ENCODE results near the gene PRDM2.

PRDM2 gene

DNA sequence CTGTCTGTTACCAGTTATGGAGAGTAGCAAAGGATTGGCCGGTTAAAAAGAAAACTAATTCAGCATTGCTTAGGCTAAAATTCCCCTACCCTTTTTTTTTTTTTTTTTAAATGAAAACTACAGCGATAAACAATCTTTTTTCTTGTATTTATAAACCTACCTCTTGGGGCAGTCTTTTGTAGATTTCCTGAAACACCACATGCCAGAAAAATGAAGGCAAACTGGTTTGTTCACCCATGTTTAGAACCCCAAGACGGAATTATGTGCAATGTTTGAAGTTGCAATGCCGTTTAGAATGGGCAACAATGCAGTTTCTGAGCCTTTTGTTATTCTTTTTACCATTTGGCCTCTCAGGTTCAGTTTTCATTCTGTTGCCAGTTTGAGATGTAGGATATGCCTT is 59.1 kb downstream of the PRDM2 start:
- TF ChIP-seq, protein P1, sequence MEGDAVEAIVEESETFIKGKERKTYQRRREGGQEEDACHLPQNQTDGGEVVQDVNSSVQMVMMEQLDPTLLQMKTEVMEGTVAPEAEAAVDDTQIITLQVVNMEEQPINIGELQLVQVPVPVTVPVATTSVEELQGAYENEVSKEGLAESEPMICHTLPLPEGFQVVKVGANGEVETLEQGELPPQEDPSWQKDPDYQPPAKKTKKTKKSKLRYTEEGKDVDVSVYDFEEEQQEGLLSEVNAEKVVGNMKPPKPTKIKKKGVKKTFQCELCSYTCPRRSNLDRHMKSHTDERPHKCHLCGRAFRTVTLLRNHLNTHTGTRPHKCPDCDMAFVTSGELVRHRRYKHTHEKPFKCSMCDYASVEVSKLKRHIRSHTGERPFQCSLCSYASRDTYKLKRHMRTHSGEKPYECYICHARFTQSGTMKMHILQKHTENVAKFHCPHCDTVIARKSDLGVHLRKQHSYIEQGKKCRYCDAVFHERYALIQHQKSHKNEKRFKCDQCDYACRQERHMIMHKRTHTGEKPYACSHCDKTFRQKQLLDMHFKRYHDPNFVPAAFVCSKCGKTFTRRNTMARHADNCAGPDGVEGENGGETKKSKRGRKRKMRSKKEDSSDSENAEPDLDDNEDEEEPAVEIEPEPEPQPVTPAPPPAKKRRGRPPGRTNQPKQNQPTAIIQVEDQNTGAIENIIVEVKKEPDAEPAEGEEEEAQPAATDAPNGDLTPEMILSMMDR (IDR thresholded peaks at IDR 0.05; ENCODE audit: low read depth, low read length): no peak
- no peak overlapping the region for H3K4me3 ChIP-seq (ENCODE audit: low read depth, low read length)

- TF ChIP-seq, protein P1 (IDR thresholded peaks at IDR 0.05; ENCODE audit: low read depth, low read length): no peak
- no peak overlapping the region for H3K4me3 ChIP-seq (ENCODE audit: low read depth, low read length)
These were observed 60.4 kb downstream of the PRDM2 start for GRCh38 chr1:13760340-13760739.

- no peak overlapping the region for H3K4me3 ChIP-seq (ENCODE audit: low read depth, low read length)
- TF ChIP-seq, protein P1 (IDR thresholded peaks at IDR 0.05; ENCODE audit: low read depth, low read length): no peak
These were observed 60.9 kb downstream of the PRDM2 start for GRCh38 chr1:13760921-13761320.

GRCh38 chr1:13761883-13762282 is 61.9 kb downstream of the PRDM2 start:
- TF ChIP-seq, protein P1 (IDR thresholded peaks at IDR 0.05; ENCODE audit: low read depth, low read length): no peak
- H3K4me3 ChIP-seq (ENCODE audit: low read depth, low read length): no peak overlapping the region

- TF ChIP-seq, protein P1 (IDR thresholded peaks at IDR 0.05; ENCODE audit: low read depth, low read length): no peak
- no peak overlapping the region for H3K4me3 ChIP-seq (ENCODE audit: low read depth, low read length)
These were observed 62.7 kb downstream of the PRDM2 start for GRCh38 chr1:13762642-13763041.

- H3K4me3 ChIP-seq (ENCODE audit: low read depth, low read length): no peak overlapping the region
- TF ChIP-seq, protein P1 (IDR thresholded peaks at IDR 0.05; ENCODE audit: low read depth, low read length): no peak
These were observed 63.2 kb downstream of the PRDM2 start for GRCh38 chr1:13763222-13763621.

DNA sequence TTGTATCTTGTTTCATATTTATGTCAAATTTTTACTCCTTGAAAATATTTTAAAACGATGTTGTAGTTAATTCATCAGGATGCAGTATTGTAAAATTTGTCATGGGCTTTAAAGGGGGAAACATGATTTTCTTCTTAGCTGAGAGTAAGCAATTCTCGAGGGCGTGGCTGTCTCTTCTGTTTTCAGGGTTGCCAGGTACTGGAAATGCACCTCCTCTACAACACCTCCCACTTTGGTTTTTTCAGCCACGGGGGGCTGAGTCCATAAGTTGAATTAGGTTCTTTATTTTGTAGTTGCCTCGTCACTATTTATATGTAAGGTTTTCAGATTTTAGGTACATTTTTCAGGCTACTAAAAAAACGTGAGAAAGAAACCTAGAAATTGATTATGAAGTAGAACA is 64.0 kb downstream of the PRDM2 start:
- no peak overlapping the region; the same call in 1 of the 2 replicates for H3K4me3 ChIP-seq (ENCODE audit: low read depth, low read length)
- TF ChIP-seq, protein P1 (IDR thresholded peaks at IDR 0.05; ENCODE audit: low read depth, low read length): no peak

Data from WI38 (cell line).